Colonic mucosa (tissue), 4 donors: ENCODE measurements around the gene ZNF319. TPM values are rescaled to one million over a fixed set of nuclear protein-coding genes. Genes with fewer than 3 reads are reported as not detected.
"Not testable (repeated sequence)": the region's sequence is repeated elsewhere in the genome, so short reads cannot be mapped to it uniquely, and the experiment has no call there.

ENCODE experiments used
- DNase-seq: peaks from one replicate; pipeline ENCODE4 v3.0.0-alpha.2; 2020
- H3K27ac ChIP-seq: fragments of 200-600 bp; one replicate; pipeline ENCODE4 v1.8.0; 2021
- H3K27me3 ChIP-seq: fragments of 200-600 bp; one replicate; pipeline ENCODE4 v1.8.0; 2021
- H3K36me3 ChIP-seq: fragments of 200-600 bp; one replicate; pipeline ENCODE4 v1.8.0; 2021
- H3K4me1 ChIP-seq: fragments of 200-600 bp; one replicate; pipeline ENCODE4 v1.8.0; 2021; ENCODE audit warnings: mild to moderate bottlenecking
- H3K4me3 ChIP-seq: fragments of 200-600 bp; one replicate; pipeline ENCODE4 v1.8.0; 2021
- H3K9ac ChIP-seq, 2 donors: one replicate each; pipeline ENCODE4 v1.7.0; 2013; ENCODE audit warnings: control low read depth in 2 of 2, low read depth in 2 of 2, low read length in 2 of 2
- H3K9me3 ChIP-seq: fragments of 200-600 bp; one replicate; pipeline ENCODE4 v1.8.0; 2021
- CTCF ChIP-seq: fragments of 200-600 bp; IDR thresholded peaks from one replicate; pipeline ENCODE4 v1.8.0; 2022; ENCODE audit warnings: antibody characterized with exemption, mild to moderate bottlenecking
- intact Hi-C: fragments of 100-400 bp; cut with DNase I; formaldehyde crosslinking; loops from one replicate; pipeline ENCODE4 v1.14.1; 2022
- total RNA-seq, 2 donors: library from RNA; stranded (reverse); fragmentation: NEBNext Ultra II Directional in 1 of 2; extraction: Animal tissue kit (Norgen Biotek cat#: 25700) in 1 of 2; gene quantifications; one replicate each; pipeline ENCODE4 v1.2.1, GENCODE V29; 2021
- donor health status: healthy.
- donor health status: DM: no; HTN: no; CAD: no.
- donor health status: DM: no; HTN: no; CAD: no.

Gene ZNF319
- total RNA-seq, 2 donors from 2014 or later: 3.5 to 5.3 TPM

- H3K4me3 ChIP-seq: no peak overlapping the region
- no peaks in the 10 kb centered on the region for H3K36me3 ChIP-seq
- DNase-seq: no peak
- no peak overlapping the region for H3K27ac ChIP-seq
- intact Hi-C loops: no loop called here
- no peaks in the 10 kb centered on the region for H3K4me1 ChIP-seq
- H3K9ac ChIP-seq: no peak overlapping the region
- H3K27me3 ChIP-seq: peaks cover under 1% of the 10 kb centered on the region
- no peak for TF ChIP-seq CTCF
- no peaks in the 10 kb centered on the region for H3K9me3 ChIP-seq
Measured at GRCh38 chr16:57979006-57979585, 21.4 kb downstream of the ZNF319 start.

DNA sequence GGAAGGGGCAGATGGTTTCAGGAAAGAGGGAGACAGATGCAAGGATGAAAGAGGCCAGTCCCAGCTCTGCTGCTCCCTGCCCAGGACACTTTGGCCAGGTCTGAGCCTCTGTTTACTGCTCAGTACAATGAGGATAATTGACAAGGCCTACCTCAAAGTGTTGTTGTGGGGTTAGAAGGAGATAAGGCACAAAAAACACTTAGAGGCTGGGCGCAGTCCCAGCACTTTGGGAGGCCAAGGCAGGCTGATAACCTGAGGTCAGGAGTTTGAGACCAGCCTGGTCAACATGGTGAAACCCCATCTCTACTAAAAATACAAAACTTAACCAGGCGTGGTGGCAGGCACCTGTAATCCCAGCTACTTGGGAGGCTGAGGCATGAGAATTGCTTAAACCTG lies 22.4 kb downstream of the ZNF319 start:
- H3K27me3 ChIP-seq, intact Hi-C loops, H3K4me3 ChIP-seq, H3K27ac ChIP-seq, H3K9ac ChIP-seq, DNase-seq, H3K4me1 ChIP-seq, H3K36me3 ChIP-seq, H3K9me3 ChIP-seq: not testable (repeated sequence)

DNA sequence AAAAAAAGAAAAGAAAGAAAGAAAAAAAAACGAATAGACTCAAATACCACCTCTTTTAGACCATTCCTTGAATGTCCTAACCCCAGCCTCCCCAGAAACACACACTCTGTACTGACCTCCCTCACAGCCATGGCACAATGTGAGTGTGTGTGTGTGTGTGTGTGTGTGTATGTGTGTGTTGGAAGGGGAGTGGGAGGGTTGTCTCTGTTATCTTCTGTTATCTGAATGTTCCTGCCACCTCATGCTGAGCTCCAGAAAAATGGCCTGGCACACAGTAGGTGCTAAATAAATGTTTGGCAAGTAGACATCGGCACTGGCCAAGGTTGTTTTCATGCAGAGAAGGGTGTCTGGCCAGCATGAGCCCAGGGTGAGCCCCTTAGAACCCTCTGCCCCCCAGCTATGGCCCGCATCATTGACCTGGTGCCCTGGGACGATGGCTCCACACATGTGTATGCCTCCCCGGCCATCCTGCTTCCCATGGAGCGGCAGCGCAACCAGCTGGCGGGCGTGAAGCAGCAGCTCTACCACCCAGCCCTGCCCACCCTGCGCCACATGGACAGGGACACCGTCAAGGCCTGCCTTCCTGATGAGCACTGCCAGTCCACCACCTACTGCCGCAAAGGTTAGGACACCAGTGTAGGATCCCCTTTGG lies 22.9 kb downstream of the ZNF319 start:
- intact Hi-C loops: no loop called here
- Histone ChIP-seq H3K27me3 (no peaks in the 10 kb centered on the region), H3K4me3 (no peak overlapping the region), H3K27ac (no peak overlapping the region), H3K9ac (no peak overlapping the region), H3K9me3 (no peaks in the 10 kb centered on the region), H3K36me3 (no peaks in the 10 kb centered on the region), H3K4me1 (no peaks in the 10 kb centered on the region)
- TF ChIP-seq CTCF: no peak
- no peak for DNase-seq

GRCh38 chr16:57976331-57976796 lies 24.1 kb downstream of the ZNF319 start:
- H3K4me1 ChIP-seq: no peaks in the 10 kb centered on the region
- no peak overlapping the region for H3K4me3 ChIP-seq
- DNase-seq: no peak
- no peaks in the 10 kb centered on the region for H3K36me3 ChIP-seq
- no peak overlapping the region for H3K9ac ChIP-seq
- no peaks in the 10 kb centered on the region for H3K9me3 ChIP-seq
- no peaks in the 10 kb centered on the region for H3K27me3 ChIP-seq
- intact Hi-C loops: no loop called here
- TF ChIP-seq CTCF: no peak
- no peak overlapping the region for H3K27ac ChIP-seq

DNA sequence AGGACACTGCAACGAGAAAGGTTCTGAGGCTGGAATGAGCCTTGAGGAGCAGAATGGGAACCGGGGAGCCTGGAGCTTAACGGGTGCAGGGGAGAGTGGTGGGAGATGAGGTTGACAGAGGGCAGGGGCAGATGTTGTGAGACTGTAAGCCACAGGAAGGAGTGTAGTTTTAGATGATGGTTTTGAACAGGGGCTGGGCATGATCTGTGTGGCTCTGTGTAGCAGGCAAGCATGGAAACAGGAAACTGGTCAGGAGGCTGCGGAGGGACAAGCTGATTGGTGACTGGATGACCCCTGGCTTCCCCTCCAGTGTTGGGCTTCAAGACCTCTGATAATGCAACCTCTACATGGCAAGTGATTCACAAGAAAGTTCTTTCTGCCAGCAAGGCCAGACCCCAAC lies 28.2 kb downstream of the ZNF319 start:
- no peak overlapping the region for H3K4me3 ChIP-seq
- H3K27ac ChIP-seq: no peak overlapping the region
- no peak for DNase-seq
- no peaks in the 10 kb centered on the region for H3K36me3 ChIP-seq
- H3K9me3 ChIP-seq: no peaks in the 10 kb centered on the region
- TF ChIP-seq CTCF: no peak
- no peaks in the 10 kb centered on the region for H3K4me1 ChIP-seq
- intact Hi-C loops: no loop called here
- no peak overlapping the region for H3K9ac ChIP-seq
- H3K27me3 ChIP-seq: no peaks in the 10 kb centered on the region

DNA sequence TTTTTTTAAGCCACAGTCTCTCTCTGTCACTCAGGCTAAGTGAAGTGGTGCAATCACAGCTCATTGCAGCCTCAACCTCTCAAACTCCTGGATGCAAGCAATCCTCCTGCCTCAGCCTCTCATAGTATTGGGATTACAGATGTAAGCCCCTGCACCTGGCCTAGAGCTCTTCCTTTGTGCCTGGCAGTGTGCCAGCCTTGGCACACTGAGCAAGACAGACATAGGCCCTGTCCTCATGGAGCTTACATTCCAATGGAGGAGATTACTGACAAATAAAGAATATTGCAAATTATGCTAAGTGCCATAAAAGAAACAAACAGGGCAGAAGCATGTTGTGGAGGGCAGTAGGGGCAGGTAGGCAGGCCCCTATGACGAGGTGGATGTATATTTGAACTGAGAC lies 28.6 kb downstream of the ZNF319 start:
- no peaks in the 10 kb centered on the region for H3K36me3 ChIP-seq
- no peak overlapping the region for H3K27ac ChIP-seq
- H3K4me3 ChIP-seq: no peak overlapping the region
- intact Hi-C loops: no loop called here
- no peak for DNase-seq
- H3K27me3 ChIP-seq: no peaks in the 10 kb centered on the region
- H3K9ac ChIP-seq: no peak overlapping the region
- no peak for TF ChIP-seq CTCF
- no peaks in the 10 kb centered on the region for H3K9me3 ChIP-seq
- no peaks in the 10 kb centered on the region for H3K4me1 ChIP-seq
